Heart right ventricle (tissue), 16 donors: ENCODE results near the gene DDX51. TPM values are rescaled to one million over a fixed set of nuclear protein-coding genes. Genes with fewer than 3 reads are reported as not detected.

Experiments
- ATAC-seq, 8 donors: fragments of 200-7000 bp; cut with Tn5 transposase; one replicate each; pipeline ENCODE4 v1.9.1; 2020; ENCODE audit warnings: mild to moderate bottlenecking in 8 of 8, moderate library complexity in 8 of 8, moderate number of reproducible peaks in 1 of 8
- DNase-seq, 2 donors: peaks; one replicate each; pipeline ENCODE4 v3.0.0-alpha.2; 2020
- H3K27ac ChIP-seq, 10 donors: fragments of 200-600 bp; sonication (generic) in 2 of 10; one replicate each; pipeline versions ENCODE4 v1.5.0 to v1.8.0; 2020 to 2022; ENCODE audit warnings: mild to moderate bottlenecking in 3 of 10
- H3K27me3 ChIP-seq, 7 donors: fragments of 200-600 bp; one replicate each; pipeline ENCODE4 v1.8.0; 2021 to 2022; ENCODE audit warnings: mild to moderate bottlenecking in 2 of 7
- H3K36me3 ChIP-seq, 9 donors: fragments of 200-600 bp; sonication (generic) in 1 of 9; one replicate each; pipeline versions ENCODE4 v1.5.0 to v1.8.0; 2020 to 2022; ENCODE audit warnings: mild to moderate bottlenecking in 2 of 9
- H3K4me1 ChIP-seq, 9 donors: fragments of 200-600 bp; sonication (generic) in 1 of 9; one replicate each; pipeline versions ENCODE4 v1.5.0 to v1.8.0; 2020 to 2022; ENCODE audit warnings: mild to moderate bottlenecking in 4 of 9
- H3K4me3 ChIP-seq, 10 donors: fragments of 200-600 bp; sonication (generic) in 2 of 10; one replicate each; pipeline versions ENCODE4 v1.5.0 to v1.8.0; 2020 to 2022; ENCODE audit warnings: mild to moderate bottlenecking in 7 of 10, moderate library complexity in 2 of 10
- H3K9me3 ChIP-seq, 11 donors: fragments of 200-600 bp in 10 of 11; sonication (generic) in 2 of 11; one replicate each; pipeline versions ENCODE4 v1.5.0 to v1.8.0; 2013 to 2022; ENCODE audit warnings: mild to moderate bottlenecking in 2 of 11, control low read depth in 1 of 11, moderate library complexity in 1 of 11
- WGBS, 2 donors: extraction: QIAGEN DNeasy Blood & Tissue Kit; methylation state at CpG; one replicate each; pipeline ENCODE4 v1.1.7; 2013; ENCODE audit warnings: inconsistent platforms in 1 of 2; 5-methylcytosine and 5-hydroxymethylcytosine counted together
- intact Hi-C, 10 donors: fragments of 100-400 bp; cut with DNase I; formaldehyde crosslinking; loops; one replicate each; pipeline versions ENCODE4 v1.11.1 to v1.14.2; 2022
- polyA plus RNA-seq, 2 donors: library from polyadenylated mRNA; stranded (reverse); fragments of 200-250 nt; gene quantifications; one replicate each; pipeline ENCODE4 v1.2.3, GENCODE V29; 2013
- total RNA-seq, 10 donors: library from RNA; stranded (reverse); fragmentation: NEBNext Ultra II Directional in 3 of 10; extraction: Animal tissue kit (Norgen Biotek cat#: 25700) in 3 of 10; gene quantifications; one replicate each; pipeline versions ENCODE4 v1.2.1 to v1.2.4, GENCODE V29; 2021 to 2023
- TF ChIP-seq, protein P1 (sequence below), 9 donors: fragments of 200-600 bp; sonication (generic) in 2 of 9; IDR thresholded peaks; one replicate each; pipeline versions ENCODE4 v1.5.0 to v1.8.0; 2021 to 2022; ENCODE audit warnings: antibody characterized with exemption in 9 of 9, mild to moderate bottlenecking in 5 of 9, moderate library complexity in 1 of 9
- donor health status: Arrhythmogenic right ventricular cardiomyopathy.
- donor health status: ischemic (EF 13 %, LVEDD 7.1; RV severe dilation, severe dysfunction).
- donor health status: healthy with polysubstance abuse.
- donor health status: DM: no; HTN: yes; CAD: no.
- donor health status: DM: no; HTN: no; CAD: no.
- donor health status: ischemic (EF 25% LVEDD 6.9; RV normal size, moderate dysfunction).
- donor health status: ischemic (EF 25% LVEDD 5.7; RV mildly dilated, moderate dysfunction).
- donor health status: healthy.
- donor health status: DM: yes; HTN: yes; CAD: no.
- donor health status: Ischemic cardiomyopathy.
- donor health status: ischemic (EF 35%, LVEDD 5.7; RV mildly dilated, moderate dysfunction).
- donor health status: nonischemic (EF 11% LVEDD 7.7; RV severe dilation, severe dysfunction).
- donor health status: DM: yes; HTN: yes; CAD: no.
- donor health status: PGD.
- donor health status: ischemic (EF 29% LVEDD 5.4; RV normal size, mild dysfunction).
- donor health status: nonischemic (EF 23%, LVEDD 6.1; RV moderate dilation, normal function).

The DDX51 gene
- total and polyA plus RNA-seq, 12 donors = 7.2 to 19.9 (median 8.8) TPM

DNA sequence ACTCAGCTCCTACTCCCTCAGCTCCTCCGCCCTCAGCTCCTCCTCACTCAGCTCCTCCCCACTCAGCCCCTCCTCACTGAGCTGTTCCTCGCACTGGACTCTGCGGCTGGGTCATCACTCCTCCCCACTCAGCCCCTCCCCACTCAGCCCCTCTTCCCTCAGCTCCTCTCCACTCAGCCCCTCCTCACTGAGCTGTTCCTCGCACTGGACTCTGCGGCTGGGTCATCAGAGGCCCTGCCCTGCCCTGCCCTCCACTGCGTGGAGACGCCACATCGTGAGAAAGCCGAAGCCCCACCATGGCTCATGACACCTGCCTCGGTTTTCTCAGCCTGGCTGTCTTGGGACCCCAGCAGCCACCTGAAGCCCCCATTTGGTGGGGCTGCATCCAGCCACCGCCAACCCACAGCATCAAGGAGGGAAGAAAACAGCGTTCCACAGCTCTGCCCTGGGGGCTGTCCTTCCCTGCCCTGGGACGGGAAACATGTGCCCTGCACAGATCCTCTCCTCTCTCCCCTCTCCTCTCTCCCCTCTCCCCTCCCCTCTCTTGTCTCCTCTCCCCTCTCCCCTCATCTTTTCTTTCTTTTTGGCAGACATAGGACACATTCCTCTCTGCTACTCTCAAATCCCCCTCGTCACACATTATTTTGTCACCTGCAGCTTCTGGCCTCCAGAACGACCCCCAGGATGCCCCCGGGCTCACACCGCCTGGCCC, 17.8 kb upstream of the DDX51 start:
- ATAC-seq = no peak
- peaks cover 0 to 3% (median 0%) of the 10 kb centered on the region in 9 donors for H3K36me3 ChIP-seq
- H3K4me1 ChIP-seq = peaks cover 0 to 15% (median 0%) of the 10 kb centered on the region in 9 donors
- no peak overlapping the region for H3K4me3 ChIP-seq
- TF ChIP-seq, protein P1, sequence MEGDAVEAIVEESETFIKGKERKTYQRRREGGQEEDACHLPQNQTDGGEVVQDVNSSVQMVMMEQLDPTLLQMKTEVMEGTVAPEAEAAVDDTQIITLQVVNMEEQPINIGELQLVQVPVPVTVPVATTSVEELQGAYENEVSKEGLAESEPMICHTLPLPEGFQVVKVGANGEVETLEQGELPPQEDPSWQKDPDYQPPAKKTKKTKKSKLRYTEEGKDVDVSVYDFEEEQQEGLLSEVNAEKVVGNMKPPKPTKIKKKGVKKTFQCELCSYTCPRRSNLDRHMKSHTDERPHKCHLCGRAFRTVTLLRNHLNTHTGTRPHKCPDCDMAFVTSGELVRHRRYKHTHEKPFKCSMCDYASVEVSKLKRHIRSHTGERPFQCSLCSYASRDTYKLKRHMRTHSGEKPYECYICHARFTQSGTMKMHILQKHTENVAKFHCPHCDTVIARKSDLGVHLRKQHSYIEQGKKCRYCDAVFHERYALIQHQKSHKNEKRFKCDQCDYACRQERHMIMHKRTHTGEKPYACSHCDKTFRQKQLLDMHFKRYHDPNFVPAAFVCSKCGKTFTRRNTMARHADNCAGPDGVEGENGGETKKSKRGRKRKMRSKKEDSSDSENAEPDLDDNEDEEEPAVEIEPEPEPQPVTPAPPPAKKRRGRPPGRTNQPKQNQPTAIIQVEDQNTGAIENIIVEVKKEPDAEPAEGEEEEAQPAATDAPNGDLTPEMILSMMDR (IDR thresholded peaks at IDR 0.05) = no peak
- DNase-seq = peak in 1 of 2 donors; percentile 13
- intact Hi-C loops = no loop called here
- no peak overlapping the region for H3K27ac ChIP-seq
- H3K9me3 ChIP-seq = no peaks in the 10 kb centered on the region
- WGBS, 2 donors = 57 to 58% methylated on average over 17 of the region's 17 CpGs
- H3K27me3 ChIP-seq = peaks cover 0 to 32% (median 15%) of the 10 kb centered on the region in 7 donors

DNA sequence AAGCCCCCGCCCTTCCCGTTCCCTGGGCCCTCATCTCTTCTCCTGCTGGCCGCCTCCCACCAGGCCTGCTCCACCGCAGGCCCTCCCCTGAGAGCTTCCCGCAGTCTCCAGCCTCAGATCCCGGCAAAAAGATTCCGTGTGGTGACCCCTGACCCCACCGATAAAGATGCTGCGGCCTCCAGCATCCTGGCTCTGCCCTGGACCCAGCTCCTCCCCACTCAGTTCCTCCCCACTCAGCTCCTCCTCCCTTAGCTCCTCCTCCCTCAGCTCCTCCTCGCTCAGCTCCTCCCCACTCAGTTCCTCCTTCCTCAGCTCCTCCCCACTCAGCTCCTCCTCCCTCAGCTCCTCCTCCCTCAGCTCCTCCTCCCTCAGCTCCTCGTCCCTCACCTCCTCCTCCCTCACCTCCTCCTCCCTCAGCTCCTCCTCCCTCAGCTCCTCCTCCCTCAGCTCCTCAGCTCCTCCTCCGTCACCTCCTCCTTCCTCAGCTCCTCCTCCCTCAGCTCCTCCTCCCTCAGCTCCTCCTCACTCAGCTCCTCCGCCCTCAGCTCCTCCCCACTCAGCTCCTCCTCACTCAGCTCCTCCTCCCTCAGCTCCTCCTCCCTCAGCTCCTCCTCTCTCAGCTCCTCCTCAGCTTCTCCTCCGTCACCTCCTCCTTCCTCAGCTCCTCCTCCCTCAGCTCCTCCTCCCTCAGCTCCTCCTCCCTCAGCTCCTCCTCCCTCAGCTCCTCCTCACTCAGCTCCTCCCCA, 17.1 kb upstream of the DDX51 start:
- peaks cover 0 to 15% (median 0%) of the 10 kb centered on the region in 9 donors for H3K4me1 ChIP-seq
- 42 to 51% methylated on average over 13 to 14 of the region's 14 CpGs for WGBS, 2 donors
- peaks cover 0 to 3% (median 0%) of the 10 kb centered on the region in 9 donors for H3K36me3 ChIP-seq
- H3K9me3 ChIP-seq = no peaks in the 10 kb centered on the region
- TF ChIP-seq, protein P1 (IDR thresholded peaks at IDR 0.05) = no peak
- intact Hi-C loops = no loop called here
- ATAC-seq = no peak
- no peak overlapping the region for H3K27ac ChIP-seq
- H3K27me3 ChIP-seq = peaks cover 0 to 32% (median 15%) of the 10 kb centered on the region in 7 donors
- H3K4me3 ChIP-seq = no peak overlapping the region
- DNase-seq = peak in 1 of 2 donors; percentile 4

DNA sequence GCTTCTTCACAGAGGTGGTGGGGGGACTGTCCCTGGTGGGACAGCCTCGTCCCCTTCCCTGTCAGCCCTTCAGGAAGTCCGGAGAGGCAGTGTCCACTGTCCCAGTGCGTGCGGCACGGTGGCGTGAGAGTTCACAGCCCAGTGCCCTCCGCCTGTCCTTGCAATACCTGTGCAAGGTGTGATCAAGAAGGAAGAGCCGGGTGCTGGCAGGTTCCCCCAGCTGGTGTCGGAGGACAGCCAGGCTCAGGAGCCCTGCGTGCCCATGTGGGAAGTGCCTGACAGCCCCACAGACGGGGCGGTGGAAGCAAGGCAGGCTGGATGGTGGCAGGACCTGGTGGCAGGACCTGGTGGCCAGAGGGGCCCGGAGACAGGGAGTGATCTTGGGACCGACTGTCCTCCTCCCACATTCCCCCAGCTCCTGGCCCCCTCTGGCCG, 16.5 kb upstream of the DDX51 start:
- H3K4me3 ChIP-seq = no peak overlapping the region
- ATAC-seq = peak in 2 of 8 donors; percentile 16 to 17
- H3K9me3 ChIP-seq = no peaks in the 10 kb centered on the region
- H3K36me3 ChIP-seq = peaks cover 0 to 3% (median 0%) of the 10 kb centered on the region in 9 donors
- TF ChIP-seq, protein P1 (IDR thresholded peaks at IDR 0.05) = no peak
- intact Hi-C loops = no loop called here
- H3K27me3 ChIP-seq = peaks cover 0 to 32% (median 15%) of the 10 kb centered on the region in 7 donors
- WGBS, 2 donors = 64 to 72% methylated on average over 15 of the region's 15 CpGs
- H3K27ac ChIP-seq = no peak overlapping the region
- peaks cover 0 to 15% (median 0%) of the 10 kb centered on the region in 9 donors for H3K4me1 ChIP-seq
- peak in 1 of 2 donors; percentile 8 for DNase-seq

DNA sequence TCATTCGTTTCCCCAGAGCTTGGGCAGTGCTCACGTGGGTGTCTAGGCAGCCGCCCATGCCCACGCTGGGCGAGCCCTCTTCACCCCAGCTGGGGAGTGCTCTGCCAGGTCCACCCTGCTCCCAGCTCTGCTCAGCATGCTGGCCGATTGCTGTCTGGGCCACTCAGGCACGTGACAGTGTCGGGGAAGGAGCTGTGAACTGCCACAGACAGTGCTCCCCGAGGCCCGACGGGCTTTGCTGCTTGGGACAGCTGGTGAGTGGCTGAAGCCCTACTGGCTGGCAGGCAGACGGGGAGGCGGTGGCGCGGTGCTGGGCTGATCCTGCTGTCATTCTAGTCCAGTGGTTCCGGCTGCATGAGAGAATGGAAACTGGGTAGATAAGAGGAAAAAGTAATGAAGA, 15.9 kb upstream of the DDX51 start:
- H3K4me1 ChIP-seq = peaks cover 0 to 15% (median 0%) of the 10 kb centered on the region in 9 donors
- DNase-seq (peak in 1 of 2 donors; percentile 5), ATAC-seq (no peak)
- H3K9me3 ChIP-seq = no peaks in the 10 kb centered on the region
- H3K27ac ChIP-seq = no peak overlapping the region
- TF ChIP-seq, protein P1 (IDR thresholded peaks at IDR 0.05) = no peak
- intact Hi-C loops = no loop called here
- peaks cover 0 to 32% (median 15%) of the 10 kb centered on the region in 7 donors for H3K27me3 ChIP-seq
- H3K36me3 ChIP-seq = peaks cover 0 to 3% (median 0%) of the 10 kb centered on the region in 9 donors
- WGBS, 2 donors = 55 to 56% methylated on average over 16 of the region's 16 CpGs
- no peak overlapping the region for H3K4me3 ChIP-seq
